HL-60/S4 (cell line): ENCODE data around the gene C6orf47.

Experiments
- in situ Hi-C: fragments of 300-500 bp; cut with MboI; formaldehyde crosslinking; loops from 2 replicates; pipeline ENCODE4 v1.14.3; 2022; ENCODE audit warnings: low sequenced_read_pairs

Gene C6orf47

GRCh38 chr6:31615748-31616147 is 44.8 kb downstream of the C6orf47 start:
- in situ Hi-C loops, result no loop called here

- in situ Hi-C loops, result no loop called here
Measured at GRCh38 chr6:31614684-31615578, 45.6 kb downstream of the C6orf47 start, which contains the start of gene AIF1. AIF1 (plus strand) TSS chr6:31615234; CDS start chr6:31615330, 96 bp downstream.

GRCh38 chr6:31614075-31614619 is 46.4 kb downstream of the C6orf47 start:
- in situ Hi-C loops, result no loop called here

DNA sequence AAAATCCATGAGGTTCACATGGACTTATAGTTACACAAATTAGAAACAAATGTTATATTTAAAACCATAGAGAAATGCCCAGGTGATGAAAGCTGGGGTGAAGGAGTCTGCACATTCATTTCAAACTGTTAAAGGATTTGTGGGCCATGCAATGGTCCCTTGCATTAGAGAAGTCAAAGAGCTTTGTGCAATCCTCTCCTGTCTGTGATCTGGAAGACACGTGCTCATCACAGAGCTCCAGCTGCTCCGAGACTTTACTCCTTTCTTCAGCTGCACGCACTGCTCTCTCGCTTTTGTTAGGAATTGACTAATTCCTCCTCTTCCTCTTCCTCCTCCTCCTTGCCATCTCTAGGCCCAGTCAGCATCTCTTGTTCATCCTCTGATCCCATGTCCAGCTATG is 49.6 kb downstream of the C6orf47 start:
- in situ Hi-C loops, result no loop called here

DNA sequence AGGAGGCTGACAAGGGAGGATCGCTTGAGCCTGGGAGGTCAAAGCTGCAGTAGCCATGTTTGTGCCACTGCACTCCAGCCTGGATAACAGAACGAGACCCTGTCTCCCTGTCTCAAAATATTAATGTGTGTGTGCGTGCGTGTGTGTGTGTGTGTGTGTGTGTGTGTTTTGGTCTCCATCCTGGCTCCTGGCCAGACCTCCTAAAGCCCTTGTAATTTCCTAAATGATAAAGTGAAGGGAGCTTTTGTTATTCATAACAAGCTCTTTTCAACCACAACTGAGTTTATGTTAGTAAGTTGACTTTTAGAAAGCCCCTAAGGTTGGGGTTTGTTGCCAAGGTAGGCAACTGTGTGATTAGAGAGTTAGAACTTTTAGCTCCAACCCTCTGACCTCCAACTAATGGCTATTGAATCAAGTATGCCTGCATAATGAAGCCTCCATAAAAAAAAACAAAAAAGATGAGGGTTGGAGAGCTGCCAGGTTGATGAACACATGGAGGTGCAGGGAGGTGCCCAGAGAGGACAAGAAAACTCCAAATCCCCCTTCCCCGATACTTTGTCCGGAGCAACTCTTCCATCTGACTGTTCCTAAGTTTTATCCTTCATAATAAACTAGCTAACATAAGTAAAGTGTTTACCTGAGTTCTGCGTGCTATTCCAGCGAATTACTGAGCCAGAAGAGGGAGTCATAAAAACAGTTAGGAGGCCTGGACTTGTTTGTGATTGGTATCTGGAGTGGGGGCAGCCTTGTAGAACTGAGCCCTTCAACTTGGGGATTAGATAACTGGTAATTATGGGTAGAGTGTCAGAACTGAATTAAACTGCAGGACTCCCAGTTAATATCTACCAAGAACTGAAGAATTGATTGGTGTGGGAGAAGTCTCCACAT is 50.8 kb downstream of the C6orf47 start:
- in situ Hi-C loops, result no loop called here
